Measurements from ENCODE around the gene EXOC4. TPM values are rescaled to one million over a fixed set of nuclear protein-coding genes. Genes with fewer than 3 reads are reported as not detected.

Gene EXOC4
- total RNA-seq, 4 donors from 2014 or later = 30.7 to 62.4 (median 40.4) TPM

DNA sequence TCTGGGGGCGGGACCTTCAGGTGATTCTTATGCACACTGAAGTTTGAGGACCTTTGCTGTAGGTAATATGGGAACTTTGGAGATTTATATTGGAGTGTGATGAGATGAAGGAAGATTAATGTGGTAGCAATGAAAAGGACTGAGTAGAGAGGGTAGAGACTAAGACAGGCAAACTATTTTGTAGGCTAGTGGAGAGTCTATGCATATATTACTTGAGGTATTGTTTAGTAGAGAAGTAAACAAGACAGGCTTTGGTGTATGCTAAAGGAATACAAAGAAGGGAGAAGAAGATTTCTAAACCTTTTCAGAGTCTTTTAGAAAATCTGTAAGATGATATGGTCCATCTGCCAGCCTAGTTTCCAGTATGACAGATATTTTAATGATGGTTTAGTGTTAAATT, 129.1 kb downstream of the EXOC4 start:
- peaks cover 0 to 3% (median 0%) of the 10 kb centered on the region in 3 donors for H3K36me3 ChIP-seq
- no peaks in the 10 kb centered on the region for H3K27me3 ChIP-seq
- no peak overlapping the region for H3K27ac ChIP-seq
- no peaks in the 10 kb centered on the region for H3K9me3 ChIP-seq
- H3K4me1 ChIP-seq = no peaks in the 10 kb centered on the region
- WGBS, 2 donors = 100% methylated on average over 1 of the region's 1 CpG
- no peak for DNase-seq
- no peak overlapping the region for H3K4me3 ChIP-seq
- TF ChIP-seq, protein P1, sequence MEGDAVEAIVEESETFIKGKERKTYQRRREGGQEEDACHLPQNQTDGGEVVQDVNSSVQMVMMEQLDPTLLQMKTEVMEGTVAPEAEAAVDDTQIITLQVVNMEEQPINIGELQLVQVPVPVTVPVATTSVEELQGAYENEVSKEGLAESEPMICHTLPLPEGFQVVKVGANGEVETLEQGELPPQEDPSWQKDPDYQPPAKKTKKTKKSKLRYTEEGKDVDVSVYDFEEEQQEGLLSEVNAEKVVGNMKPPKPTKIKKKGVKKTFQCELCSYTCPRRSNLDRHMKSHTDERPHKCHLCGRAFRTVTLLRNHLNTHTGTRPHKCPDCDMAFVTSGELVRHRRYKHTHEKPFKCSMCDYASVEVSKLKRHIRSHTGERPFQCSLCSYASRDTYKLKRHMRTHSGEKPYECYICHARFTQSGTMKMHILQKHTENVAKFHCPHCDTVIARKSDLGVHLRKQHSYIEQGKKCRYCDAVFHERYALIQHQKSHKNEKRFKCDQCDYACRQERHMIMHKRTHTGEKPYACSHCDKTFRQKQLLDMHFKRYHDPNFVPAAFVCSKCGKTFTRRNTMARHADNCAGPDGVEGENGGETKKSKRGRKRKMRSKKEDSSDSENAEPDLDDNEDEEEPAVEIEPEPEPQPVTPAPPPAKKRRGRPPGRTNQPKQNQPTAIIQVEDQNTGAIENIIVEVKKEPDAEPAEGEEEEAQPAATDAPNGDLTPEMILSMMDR (IDR thresholded peaks at IDR 0.05) = no peak
- TF ChIP-seq POLR2A (IDR thresholded peaks at IDR 0.05) = no peak
- intact Hi-C loops (cut with DNase I) = no loop called here

DNA sequence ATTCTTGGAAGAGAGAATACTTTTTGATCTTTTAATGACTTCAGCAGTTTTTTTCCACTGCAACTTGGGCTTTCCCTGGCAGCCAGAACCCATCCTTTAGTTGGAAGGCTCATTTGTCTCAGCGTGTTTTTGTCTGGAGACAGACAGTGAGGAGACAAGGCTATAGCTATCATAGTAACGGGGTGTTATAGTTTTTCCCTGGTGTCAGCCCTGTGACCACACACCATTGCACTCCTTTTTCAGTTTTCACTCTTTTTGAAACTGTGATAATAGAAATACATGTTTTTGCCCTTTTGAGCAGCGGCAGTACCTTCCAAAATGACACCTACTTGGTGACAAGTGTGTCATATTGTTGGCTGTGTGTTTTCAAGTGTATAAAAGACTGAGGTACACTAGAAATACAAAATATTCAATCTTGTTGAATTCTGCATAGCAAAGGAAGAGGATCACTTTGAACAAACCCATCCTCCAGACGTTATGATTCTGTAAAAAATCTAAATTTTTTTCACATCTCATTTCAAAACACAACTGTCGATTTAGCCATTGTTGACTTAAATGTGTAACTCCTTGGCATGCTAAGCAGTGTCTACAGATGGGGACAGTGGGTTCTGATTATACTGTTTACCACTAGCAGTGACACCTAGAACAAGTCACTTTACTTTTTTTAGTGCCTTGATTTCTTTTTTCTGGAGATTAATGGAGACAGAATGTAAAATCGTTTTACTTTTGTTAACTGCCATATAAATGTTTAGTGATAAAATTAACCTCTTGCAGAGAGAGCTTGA, 130.1 kb downstream of the EXOC4 start:
- no peak overlapping the region for H3K27ac ChIP-seq
- intact Hi-C loops (cut with DNase I) = no loop called here
- H3K36me3 ChIP-seq = no peaks in the 10 kb centered on the region
- TF ChIP-seq, protein P1 (IDR thresholded peaks at IDR 0.05) = no peak
- TF ChIP-seq POLR2A (IDR thresholded peaks at IDR 0.05) = no peak
- no peaks in the 10 kb centered on the region for H3K4me1 ChIP-seq
- H3K27me3 ChIP-seq = no peaks in the 10 kb centered on the region
- DNase-seq = no peak
- no peak overlapping the region for H3K4me3 ChIP-seq
- WGBS, 2 donors = 67 to 68% methylated on average over 6 of the region's 6 CpGs
- no peaks in the 10 kb centered on the region for H3K9me3 ChIP-seq

DNA sequence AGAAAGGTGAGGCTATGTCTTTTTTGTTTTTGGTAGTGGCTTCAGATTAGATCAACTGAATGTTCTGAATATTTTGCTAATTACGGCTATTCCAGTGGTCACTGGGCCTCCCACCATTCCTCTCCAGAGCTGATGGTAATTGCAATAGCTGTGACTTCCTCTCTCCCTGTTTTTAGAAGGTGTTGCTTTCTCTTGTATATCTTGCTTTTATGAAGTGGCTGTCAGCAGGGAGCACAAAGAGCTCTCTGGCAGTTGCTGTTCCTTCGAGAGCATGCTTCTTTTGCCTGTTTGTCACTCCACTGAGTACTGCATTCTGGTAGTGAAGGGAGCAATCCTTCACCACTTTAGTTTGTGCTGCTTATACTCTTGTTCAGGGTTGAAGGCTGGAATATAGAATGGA, 133.3 kb downstream of the EXOC4 start:
- H3K27ac ChIP-seq = no peak overlapping the region
- H3K4me1 ChIP-seq = no peaks in the 10 kb centered on the region
- TF ChIP-seq, protein P1 (IDR thresholded peaks at IDR 0.05) = no peak
- no peak for TF ChIP-seq POLR2A (IDR thresholded peaks at IDR 0.05)
- H3K4me3 ChIP-seq = no peak overlapping the region
- H3K36me3 ChIP-seq = no peaks in the 10 kb centered on the region
- intact Hi-C loops (cut with DNase I) = no loop called here
- DNase-seq = no peak
- no peaks in the 10 kb centered on the region for H3K27me3 ChIP-seq
- WGBS, 2 donors = 97% methylated on average over 2 of the region's 2 CpGs
- no peaks in the 10 kb centered on the region for H3K9me3 ChIP-seq

DNA sequence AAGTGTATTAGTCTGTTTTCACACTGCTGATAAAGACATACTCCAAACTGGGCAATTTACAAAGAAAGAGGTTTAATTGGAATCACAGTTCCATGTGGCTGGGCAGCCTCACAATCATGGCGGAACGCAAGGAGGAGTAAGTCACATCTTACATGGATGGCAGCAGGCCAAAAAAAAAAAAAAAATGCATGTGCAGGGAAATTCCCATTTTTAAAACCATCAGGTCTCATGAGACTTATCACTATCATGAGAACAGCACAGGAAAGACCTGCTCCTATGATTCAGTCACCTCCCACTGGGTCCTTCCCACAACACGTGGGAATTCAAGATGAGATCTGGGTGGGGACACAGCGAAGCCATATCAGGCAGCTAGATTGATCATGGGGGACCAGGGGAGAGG, 136.8 kb downstream of the EXOC4 start:
- no peaks in the 10 kb centered on the region for H3K9me3 ChIP-seq
- H3K36me3 ChIP-seq = no peaks in the 10 kb centered on the region
- no peak overlapping the region for H3K4me3 ChIP-seq
- DNase-seq = no peak
- no peaks in the 10 kb centered on the region for H3K4me1 ChIP-seq
- H3K27me3 ChIP-seq = no peaks in the 10 kb centered on the region
- TF ChIP-seq POLR2A (IDR thresholded peaks at IDR 0.05) = no peak
- TF ChIP-seq, protein P1 (IDR thresholded peaks at IDR 0.05) = no peak
- 91 to 94% methylated on average over 4 of the region's 4 CpGs for WGBS, 2 donors
- intact Hi-C loops (cut with DNase I) = no loop called here
- no peak overlapping the region for H3K27ac ChIP-seq

DNA sequence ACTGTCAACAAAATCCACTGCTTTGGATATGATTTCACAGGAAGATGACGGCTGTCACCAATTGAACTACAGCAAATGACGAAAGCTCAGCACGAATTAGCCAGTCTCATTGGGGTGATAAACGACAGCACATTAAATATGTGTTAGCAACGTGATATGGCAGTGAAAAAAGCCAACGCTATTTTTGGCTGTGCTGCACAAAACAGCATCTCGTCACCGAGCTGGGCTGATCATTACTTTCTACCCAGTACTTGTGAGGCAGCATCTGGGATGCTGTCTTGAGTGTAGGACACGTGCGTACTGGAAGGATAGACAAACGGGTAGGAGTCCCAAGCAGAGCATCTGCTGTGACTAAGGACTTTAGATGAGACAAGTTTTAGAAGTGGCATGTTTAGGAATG, 138.3 kb downstream of the EXOC4 start:
- H3K9me3 ChIP-seq = no peaks in the 10 kb centered on the region
- TF ChIP-seq, protein P1 (IDR thresholded peaks at IDR 0.05) = no peak
- no peak for TF ChIP-seq POLR2A (IDR thresholded peaks at IDR 0.05)
- H3K36me3 ChIP-seq = no peaks in the 10 kb centered on the region
- no peaks in the 10 kb centered on the region for H3K4me1 ChIP-seq
- no peak overlapping the region for H3K27ac ChIP-seq
- intact Hi-C loops (cut with DNase I) = no loop called here
- no peak overlapping the region for H3K4me3 ChIP-seq
- DNase-seq = no peak
- 82 to 86% methylated on average over 11 of the region's 11 CpGs for WGBS, 2 donors
- H3K27me3 ChIP-seq = no peaks in the 10 kb centered on the region
